DND-41 (cell line): ENCODE results near the gene SEC16A.

ENCODE experiments used
- ATAC-seq: fragments of 200-7000 bp; cut with Tn5 transposase; 3 replicates; pipeline ENCODE4 v1.9.1; 2021; ENCODE audit warnings: low read depth; ENCODE audit not compliant: insufficient read depth
- DNase-seq: peaks from one replicate; pipeline ENCODE4 v3.0.0-alpha.2; 2020
- H2AFZ ChIP-seq: 2 replicates; pipeline ENCODE4 v1.6.0; 2012; ENCODE audit warnings: low read depth, low read length
- H3K27ac ChIP-seq: 2 replicates; pipeline ENCODE4 v1.5.1; 2012; ENCODE audit warnings: low read length, inconsistent platforms
- H3K27me3 ChIP-seq: fragments of 200-600 bp; sonication (generic); 2 replicates; pipeline ENCODE4 v1.6.0; 2012; ENCODE audit warnings: low read length, mild to moderate bottlenecking, inconsistent platforms; ENCODE audit not compliant: insufficient read depth, poor library complexity
- H3K36me3 ChIP-seq: 2 replicates; pipeline ENCODE4 v1.5.1; 2012; ENCODE audit warnings: low read length, inconsistent platforms; ENCODE audit not compliant: insufficient read depth
- H3K4me1 ChIP-seq: 2 replicates; pipeline ENCODE4 v1.5.1; 2012; ENCODE audit warnings: mild to moderate bottlenecking, low read length; ENCODE audit not compliant: insufficient read depth
- H3K4me2 ChIP-seq: 2 replicates; pipeline ENCODE4 v1.6.0; 2012; ENCODE audit warnings: mild to moderate bottlenecking, moderate library complexity, low read length, inconsistent platforms; ENCODE audit not compliant: insufficient read depth
- H3K4me3 ChIP-seq, 2 experiments: fragments of 200-600 bp in 1 of 2; shearing (Covaris generic) in 1 of 2; 2 replicates each; pipeline ENCODE4 v1.5.1; 2012 to 2016; ENCODE audit warnings: inconsistent platforms in 2 of 2, low read length in 2 of 2, mild to moderate bottlenecking in 2 of 2, low read depth in 1 of 2, moderate library complexity in 1 of 2
- H3K79me2 ChIP-seq: 2 replicates; pipeline ENCODE4 v1.6.0; 2012; ENCODE audit warnings: low read length, inconsistent platforms; ENCODE audit not compliant: insufficient read depth
- H3K9ac ChIP-seq: 2 replicates; pipeline ENCODE4 v1.6.0; 2012; ENCODE audit warnings: low read depth, mild to moderate bottlenecking, inconsistent platforms, low read length, moderate library complexity
- H3K9me3 ChIP-seq: 2 replicates; pipeline ENCODE4 v1.5.1; 2012; ENCODE audit warnings: low read length, moderate library complexity, mild to moderate bottlenecking, inconsistent platforms; ENCODE audit not compliant: insufficient read depth, severe bottlenecking
- H4K20me1 ChIP-seq: 2 replicates; pipeline ENCODE4 v1.6.0; 2012; ENCODE audit warnings: low read length; ENCODE audit not compliant: insufficient read depth
- CTCF ChIP-seq: IDR thresholded peaks from 2 replicates; pipeline ENCODE4 v1.5.1; 2012; ENCODE audit warnings: borderline replicate concordance, low read length, moderate library complexity, mild to moderate bottlenecking; ENCODE audit not compliant: poor library complexity, severe bottlenecking; ENCODE audit errors: extremely low read depth
- EZH2 ChIP-seq: IDR thresholded peaks from 3 replicates; pipeline ENCODE4 v1.6.1; 2012; ENCODE audit warnings: borderline replicate concordance, low read depth, mild to moderate bottlenecking, moderate library complexity, low read length, inconsistent platforms; ENCODE audit not compliant: severe bottlenecking

SEC16A gene

GRCh38 chr9:136403538-136403914, 79.3 kb downstream of the SEC16A start:
- no peak for TF ChIP-seq EZH2
- TF ChIP-seq CTCF, result no peak
- H3K9me3 ChIP-seq, result no peaks in the 10 kb centered on the region
- ATAC-seq (no peak), DNase-seq (no peak)
- H3K36me3 ChIP-seq, result peaks cover 58% of the 10 kb centered on the region
- no peaks in the 10 kb centered on the region for H3K27me3 ChIP-seq
- H4K20me1 ChIP-seq, result peaks cover 8% of the 10 kb centered on the region
- no peak overlapping the region; the same call in 1 of the 2 replicates for H3K27ac ChIP-seq
- H3K79me2 ChIP-seq, result peaks cover 20% of the 10 kb centered on the region
- H3K4me2 ChIP-seq, result no peak overlapping the region
- H2AFZ ChIP-seq, result no peak overlapping the region
- no peak overlapping the region for H3K4me3 ChIP-seq
- peaks cover 22% of the 10 kb centered on the region for H3K4me1 ChIP-seq
- H3K9ac ChIP-seq, result no peak overlapping the region

- H2AFZ ChIP-seq, result no peak overlapping the region
- no peak overlapping the region for H3K4me3 ChIP-seq
- no peaks in the 10 kb centered on the region for H3K27me3 ChIP-seq
- no peak for ATAC-seq
- peaks cover 26% of the 10 kb centered on the region for H3K79me2 ChIP-seq
- H4K20me1 ChIP-seq, result peaks cover 13% of the 10 kb centered on the region
- no peak overlapping the region for H3K27ac ChIP-seq
- H3K9me3 ChIP-seq, result no peaks in the 10 kb centered on the region
- H3K9ac ChIP-seq, result no peak overlapping the region
- peaks cover 27% of the 10 kb centered on the region for H3K4me1 ChIP-seq
- no peak for TF ChIP-seq EZH2
- no peak for TF ChIP-seq CTCF
- no peak for DNase-seq
- no peak overlapping the region for H3K4me2 ChIP-seq
- peaks cover 59% of the 10 kb centered on the region for H3K36me3 ChIP-seq
These were observed 80.8 kb downstream of the SEC16A start for GRCh38 chr9:136402067-136402466.

GRCh38 chr9:136401173-136401922, 81.5 kb downstream of the SEC16A start:
- no peak overlapping the region for H3K27ac ChIP-seq
- no peak overlapping the region for H3K4me2 ChIP-seq
- H2AFZ ChIP-seq, result no peak overlapping the region
- TF ChIP-seq EZH2, result no peak
- no peak for TF ChIP-seq CTCF
- H3K4me3 ChIP-seq, result no peak overlapping the region
- peaks cover 26% of the 10 kb centered on the region for H3K79me2 ChIP-seq
- H3K9ac ChIP-seq, result peak overlapping the region; percentile 79; the same call in 1 of the 2 replicates
- H3K9me3 ChIP-seq, result no peaks in the 10 kb centered on the region
- peaks cover 62% of the 10 kb centered on the region for H3K36me3 ChIP-seq
- ATAC-seq, result no peak
- H3K4me1 ChIP-seq, result peaks cover 27% of the 10 kb centered on the region
- no peaks in the 10 kb centered on the region for H3K27me3 ChIP-seq
- H4K20me1 ChIP-seq, result peaks cover 17% of the 10 kb centered on the region
- DNase-seq, result no peak
